BJ (cell line): Measurements from ENCODE around the gene KIF6. TPM values are rescaled to one million over a fixed set of nuclear protein-coding genes. Genes with fewer than 3 reads are reported as not detected.

ENCODE experiments used
- CTCF ChIA-PET: fragments of 350-600 bp; formaldehyde crosslinking; extraction: SDS; loops from one replicate; lab custom pipeline; 2021; ENCODE audit warnings: antibody characterized with exemption, inconsistent platforms; lab: Yijun Ruan, JAX
- POLR2A ChIA-PET: fragments of 300-600 bp; sonication (Branson Sonifier 250); formaldehyde crosslinking; extraction: SDS; loops from one replicate; lab custom pipeline; 2021; ENCODE audit warnings: antibody characterized with exemption; lab: Charles Lee
- DNase-seq: peaks from one replicate; pipeline ENCODE4 v3.0.0-alpha.2; 2011; ENCODE audit warnings: low read depth
- H3K27me3 ChIP-seq: 2 replicates; pipeline ENCODE4 v1.6.0; 2011; ENCODE audit warnings: low read length; ENCODE audit not compliant: control insufficient read depth, insufficient read depth
- H3K36me3 ChIP-seq: 2 replicates; pipeline ENCODE4 v1.5.1; 2011; ENCODE audit warnings: low read length; ENCODE audit not compliant: control insufficient read depth, insufficient read depth
- H3K4me3 ChIP-seq: 2 replicates; pipeline ENCODE4 v1.5.1; 2011; ENCODE audit warnings: low read depth, mild to moderate bottlenecking, control low read depth, low read length
- polyA plus RNA-seq: library from polyadenylated mRNA; depleted of rRNA; stranded (reverse); fragments of >200 nt; gene quantifications from 2 replicates; pipeline ENCODE4 v1.2.3, GENCODE V29; 2011
- TF ChIP-seq, protein P1 (sequence below): IDR thresholded peaks from 2 replicates; pipeline ENCODE4 v1.5.1; 2011; ENCODE audit warnings: low read depth, mild to moderate bottlenecking, control low read depth, inconsistent platforms, low read length, moderate library complexity; ENCODE audit not compliant: insufficient read depth

KIF6 gene
- polyA plus RNA-seq, 1 experiment: 0.56 TPM

DNA sequence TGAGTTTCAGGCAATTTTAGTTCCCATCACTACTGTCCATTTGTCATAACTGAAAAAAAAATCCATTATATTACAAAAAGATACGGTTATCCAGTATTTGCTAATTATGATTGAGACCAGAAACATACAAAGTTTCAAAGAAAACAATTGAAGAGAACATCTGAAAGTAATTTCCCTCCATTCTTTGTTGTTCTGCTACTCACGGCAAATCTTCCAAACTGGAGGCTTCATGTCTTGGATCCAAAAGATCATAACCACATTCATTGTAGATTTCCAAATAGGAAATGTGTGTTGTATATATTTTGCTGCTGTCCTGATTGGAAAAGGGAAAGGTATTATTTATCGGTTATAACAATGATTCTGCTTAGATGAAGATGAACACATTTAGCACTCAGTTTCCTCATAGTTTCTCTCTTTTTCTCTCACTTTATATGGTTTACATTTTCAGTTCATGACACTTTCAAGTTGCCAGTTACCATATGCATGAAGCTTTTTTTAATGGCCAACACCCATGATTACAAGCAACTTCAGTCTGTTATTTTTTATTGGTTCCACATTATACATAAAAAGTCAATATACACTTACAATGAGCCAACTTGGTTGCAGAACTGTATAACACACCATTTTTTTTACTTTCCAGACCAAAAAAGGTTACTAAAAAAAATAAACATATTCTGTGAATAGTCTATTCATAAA lies 90.4 kb downstream of the KIF6 start:
- Histone ChIP-seq H3K36me3 (no peaks in the 10 kb centered on the region), H3K4me3 (no peak overlapping the region), H3K27me3 (no peaks in the 10 kb centered on the region)
- TF ChIP-seq, protein P1, sequence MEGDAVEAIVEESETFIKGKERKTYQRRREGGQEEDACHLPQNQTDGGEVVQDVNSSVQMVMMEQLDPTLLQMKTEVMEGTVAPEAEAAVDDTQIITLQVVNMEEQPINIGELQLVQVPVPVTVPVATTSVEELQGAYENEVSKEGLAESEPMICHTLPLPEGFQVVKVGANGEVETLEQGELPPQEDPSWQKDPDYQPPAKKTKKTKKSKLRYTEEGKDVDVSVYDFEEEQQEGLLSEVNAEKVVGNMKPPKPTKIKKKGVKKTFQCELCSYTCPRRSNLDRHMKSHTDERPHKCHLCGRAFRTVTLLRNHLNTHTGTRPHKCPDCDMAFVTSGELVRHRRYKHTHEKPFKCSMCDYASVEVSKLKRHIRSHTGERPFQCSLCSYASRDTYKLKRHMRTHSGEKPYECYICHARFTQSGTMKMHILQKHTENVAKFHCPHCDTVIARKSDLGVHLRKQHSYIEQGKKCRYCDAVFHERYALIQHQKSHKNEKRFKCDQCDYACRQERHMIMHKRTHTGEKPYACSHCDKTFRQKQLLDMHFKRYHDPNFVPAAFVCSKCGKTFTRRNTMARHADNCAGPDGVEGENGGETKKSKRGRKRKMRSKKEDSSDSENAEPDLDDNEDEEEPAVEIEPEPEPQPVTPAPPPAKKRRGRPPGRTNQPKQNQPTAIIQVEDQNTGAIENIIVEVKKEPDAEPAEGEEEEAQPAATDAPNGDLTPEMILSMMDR: no peak
- no peak for DNase-seq
- POLR2A ChIA-PET: no interaction called here
- CTCF ChIA-PET: no interaction called here

DNA sequence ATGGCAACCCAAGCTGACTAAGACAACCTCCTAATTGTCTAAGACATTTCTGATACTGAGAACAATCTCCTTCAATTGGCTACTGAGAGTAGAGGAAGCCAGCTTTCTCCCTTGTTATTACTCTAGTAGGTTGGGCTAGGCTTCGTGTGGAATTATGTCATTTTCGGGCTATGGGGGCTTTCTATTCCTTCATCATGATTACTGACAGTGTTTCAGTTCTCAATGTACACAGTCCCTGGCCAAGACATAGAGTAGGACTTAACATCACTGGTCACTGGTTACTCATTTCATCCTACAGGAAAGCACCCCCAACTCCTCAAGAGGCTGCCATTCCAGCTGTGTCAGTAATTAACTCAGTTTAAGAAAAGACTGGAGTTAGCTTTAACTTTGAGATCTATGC lies 100.0 kb downstream of the KIF6 start:
- CTCF ChIA-PET: interaction anchor here (0.7 to 0.8 kb wide), 2 partner anchors 11 to 178 kb away, joined by 3 read pairs; no protein-coding TSS in a partner anchor
- Histone ChIP-seq H3K4me3 (no peak overlapping the region), H3K27me3 (no peaks in the 10 kb centered on the region; the same call in 1 of the 2 replicates), H3K36me3 (no peaks in the 10 kb centered on the region)
- POLR2A ChIA-PET: no interaction called here
- TF ChIP-seq, protein P1: no peak
- DNase-seq: no peak

DNA sequence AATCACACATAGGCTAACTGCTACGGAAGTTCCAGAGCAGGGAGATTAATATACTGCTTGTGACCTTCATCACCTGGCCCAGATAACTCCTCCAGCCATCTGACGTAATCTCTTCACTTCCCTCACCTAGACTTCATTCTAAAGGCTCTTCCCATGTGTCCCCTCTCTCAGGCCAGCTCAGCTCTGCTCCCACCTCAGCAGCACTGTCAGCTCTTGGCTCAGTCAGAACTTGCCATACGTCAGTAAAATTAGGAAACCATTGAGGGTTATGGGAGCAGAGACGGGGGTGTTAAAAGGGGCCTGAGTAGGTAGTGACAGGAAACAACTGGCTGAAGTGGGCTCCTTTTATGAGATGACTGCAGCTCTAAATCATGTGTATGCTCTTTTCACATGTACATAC lies 101.5 kb downstream of the KIF6 start:
- Histone ChIP-seq H3K36me3 (no peaks in the 10 kb centered on the region), H3K27me3 (no peaks in the 10 kb centered on the region; the same call in 1 of the 2 replicates), H3K4me3 (no peak overlapping the region)
- TF ChIP-seq, protein P1: no peak
- CTCF ChIA-PET: no interaction called here
- POLR2A ChIA-PET: no interaction called here
- DNase-seq: no peak

DNA sequence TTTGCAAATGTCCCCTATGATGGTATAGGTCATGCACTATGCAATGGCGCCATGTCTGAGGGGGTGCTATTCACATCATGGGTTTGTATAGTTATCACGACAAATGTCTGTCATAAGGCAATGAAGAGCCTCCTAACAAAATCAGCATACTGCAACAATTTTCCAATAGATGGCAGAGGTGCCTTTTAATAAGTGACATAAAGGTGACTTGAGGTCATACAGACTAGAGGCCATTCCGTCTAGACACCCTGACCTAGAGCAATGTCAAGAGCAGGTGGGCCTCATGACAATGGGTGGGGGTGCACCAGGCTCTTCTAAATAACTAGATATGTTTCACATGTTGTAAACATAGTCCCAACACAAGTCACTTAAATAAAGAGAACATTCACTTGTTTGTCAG lies 107.7 kb downstream of the KIF6 start:
- H3K27me3 ChIP-seq: no peaks in the 10 kb centered on the region
- no peak for DNase-seq
- H3K36me3 ChIP-seq: no peaks in the 10 kb centered on the region
- no peak overlapping the region for H3K4me3 ChIP-seq
- ChIA-PET CTCF (interaction anchor here (1.3 kb wide), 1 partner anchor 195 kb away, joined by 4 read pairs; no protein-coding TSS in a partner anchor), POLR2A (no interaction called here)
- TF ChIP-seq, protein P1: no peak

DNA sequence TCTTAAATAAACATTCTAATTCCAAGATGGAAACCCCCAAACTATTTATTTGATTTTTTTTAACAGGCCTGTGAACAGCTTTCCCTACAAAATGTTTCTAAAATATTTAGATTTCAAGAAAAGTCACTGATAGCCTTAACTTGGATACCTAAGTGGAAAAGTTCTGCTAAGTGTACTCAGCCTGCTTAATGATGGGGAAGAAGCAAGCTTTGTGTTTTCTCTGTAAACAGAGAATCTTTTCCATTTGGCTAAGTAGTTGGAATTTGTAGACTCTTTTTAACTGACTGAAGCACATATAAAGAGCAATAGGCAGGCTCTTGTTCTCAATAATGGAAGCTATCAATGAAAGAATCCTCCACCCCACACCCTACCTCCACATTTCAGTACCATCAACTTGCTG lies 108.2 kb downstream of the KIF6 start:
- ChIA-PET CTCF (no interaction called here), POLR2A (no interaction called here)
- no peaks in the 10 kb centered on the region for H3K27me3 ChIP-seq
- no peaks in the 10 kb centered on the region for H3K36me3 ChIP-seq
- TF ChIP-seq, protein P1: no peak
- no peak overlapping the region for H3K4me3 ChIP-seq
- DNase-seq: no peak
